OCI-LY3 (cell line): ENCODE measurements around the gene CNTLN.

Experiments
- H2AFZ ChIP-seq: fragments of 200-600, 300-600 bp; shearing (Covaris generic); 2 replicates; pipeline ENCODE4 v1.6.0; 2014; ENCODE audit warnings: antibody characterized with exemption, low read depth, low read length
- H3K27ac ChIP-seq: fragments of 200-600, 300-600 bp; sonication (generic); 2 replicates; pipeline ENCODE4 v1.5.1; 2014; ENCODE audit warnings: mild to moderate bottlenecking, low read length, moderate library complexity, mixed read lengths
- H3K27me3 ChIP-seq: fragments of 200-600, 300-600 bp; sonication (generic); 2 replicates; pipeline ENCODE4 v1.6.1; 2014; ENCODE audit warnings: low read depth, low read length, mixed read lengths
- H3K36me3 ChIP-seq: fragments of 200-600, 300-600 bp; sonication (generic); replicated peaks from 2 replicates; pipeline ENCODE3; 2014; ENCODE audit warnings: low read depth, low read length, mixed read lengths
- H3K4me1 ChIP-seq: fragments of 300-600, 200-600 bp; sonication (generic); 2 replicates; pipeline ENCODE4 v1.6.1; 2014; ENCODE audit warnings: low read length, mixed read lengths
- H3K4me2 ChIP-seq: fragments of 200-600, 300-600 bp; sonication (generic); 2 replicates; pipeline ENCODE4 v1.6.1; 2014; ENCODE audit warnings: low read length, mixed read lengths
- H3K4me3 ChIP-seq: fragments of 300-600, 200-600 bp; sonication (generic); 2 replicates; pipeline ENCODE4 v1.5.1; 2014; ENCODE audit warnings: antibody characterized with exemption, mild to moderate bottlenecking, low read length, moderate library complexity
- H3K79me2 ChIP-seq: fragments of 300-600, 200-600 bp; shearing (Covaris generic); 2 replicates; pipeline ENCODE4 v1.6.1; 2014; ENCODE audit warnings: mild to moderate bottlenecking, low read length, mixed read lengths
- H3K9ac ChIP-seq: fragments of 300-600, 200-600 bp; shearing (Covaris generic); 2 replicates; pipeline ENCODE4 v1.6.0; 2014; ENCODE audit warnings: mild to moderate bottlenecking, low read length, moderate library complexity
- H3K9me3 ChIP-seq: fragments of 200-600, 300-600 bp; shearing (Covaris generic); 2 replicates; pipeline ENCODE4 v1.6.1; 2014; ENCODE audit warnings: low read length, mixed read lengths; ENCODE audit not compliant: insufficient read depth
- H4K20me1 ChIP-seq: fragments of 200-600, 300-600 bp; sonication (generic); 2 replicates; pipeline ENCODE4 v1.6.1; 2016; ENCODE audit warnings: low read length, mixed read lengths; ENCODE audit not compliant: insufficient read depth
- EZH2phosphoT487 ChIP-seq: fragments of 200-600 bp; shearing (Covaris generic); IDR thresholded peaks from 2 replicates; pipeline ENCODE4 v1.6.1; 2018; ENCODE audit warnings: antibody characterized with exemption, mixed run types, low read depth
- TF ChIP-seq, protein P1 (sequence below): fragments of 200-600, 300-600 bp; sonication (generic); IDR thresholded peaks from 2 replicates; pipeline ENCODE4 v1.5.1; 2014; ENCODE audit warnings: antibody characterized with exemption, low read length, low read depth

The CNTLN gene

DNA sequence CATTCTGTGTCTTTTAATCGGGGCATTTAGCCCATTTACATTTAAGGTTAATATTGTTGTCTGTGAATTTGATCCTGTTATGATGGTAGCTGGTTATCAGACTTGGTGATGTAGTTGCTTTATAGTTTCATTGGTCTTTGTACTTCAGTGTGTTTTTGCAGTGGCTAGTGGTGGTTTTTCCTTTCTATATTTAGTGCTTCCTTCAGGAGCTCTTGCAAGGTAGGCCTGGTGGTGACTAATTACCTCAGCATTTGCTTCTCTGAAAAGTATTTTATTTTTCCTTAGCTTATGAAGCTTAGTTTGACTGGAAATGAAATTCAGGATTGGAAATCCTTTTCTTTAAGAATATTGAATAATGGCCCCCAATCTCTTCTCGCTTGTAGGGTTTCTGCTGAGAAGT lies 156.9 kb downstream of the CNTLN start:
- H3K36me3 ChIP-seq, result no peaks in the 10 kb centered on the region
- no peak overlapping the region for H3K4me3 ChIP-seq
- no peak overlapping the region for H3K9ac ChIP-seq
- H3K27me3 ChIP-seq, result no peaks in the 10 kb centered on the region
- no peaks in the 10 kb centered on the region for H3K79me2 ChIP-seq
- H4K20me1 ChIP-seq, result no peaks in the 10 kb centered on the region
- H3K4me2 ChIP-seq, result no peak overlapping the region
- H2AFZ ChIP-seq, result no peak overlapping the region
- H3K4me1 ChIP-seq, result no peaks in the 10 kb centered on the region
- TF ChIP-seq, protein P1, sequence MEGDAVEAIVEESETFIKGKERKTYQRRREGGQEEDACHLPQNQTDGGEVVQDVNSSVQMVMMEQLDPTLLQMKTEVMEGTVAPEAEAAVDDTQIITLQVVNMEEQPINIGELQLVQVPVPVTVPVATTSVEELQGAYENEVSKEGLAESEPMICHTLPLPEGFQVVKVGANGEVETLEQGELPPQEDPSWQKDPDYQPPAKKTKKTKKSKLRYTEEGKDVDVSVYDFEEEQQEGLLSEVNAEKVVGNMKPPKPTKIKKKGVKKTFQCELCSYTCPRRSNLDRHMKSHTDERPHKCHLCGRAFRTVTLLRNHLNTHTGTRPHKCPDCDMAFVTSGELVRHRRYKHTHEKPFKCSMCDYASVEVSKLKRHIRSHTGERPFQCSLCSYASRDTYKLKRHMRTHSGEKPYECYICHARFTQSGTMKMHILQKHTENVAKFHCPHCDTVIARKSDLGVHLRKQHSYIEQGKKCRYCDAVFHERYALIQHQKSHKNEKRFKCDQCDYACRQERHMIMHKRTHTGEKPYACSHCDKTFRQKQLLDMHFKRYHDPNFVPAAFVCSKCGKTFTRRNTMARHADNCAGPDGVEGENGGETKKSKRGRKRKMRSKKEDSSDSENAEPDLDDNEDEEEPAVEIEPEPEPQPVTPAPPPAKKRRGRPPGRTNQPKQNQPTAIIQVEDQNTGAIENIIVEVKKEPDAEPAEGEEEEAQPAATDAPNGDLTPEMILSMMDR, result no peak
- TF ChIP-seq EZH2phosphoT487, result no peak
- H3K27ac ChIP-seq, result no peak overlapping the region
- H3K9me3 ChIP-seq, result no peaks in the 10 kb centered on the region

DNA sequence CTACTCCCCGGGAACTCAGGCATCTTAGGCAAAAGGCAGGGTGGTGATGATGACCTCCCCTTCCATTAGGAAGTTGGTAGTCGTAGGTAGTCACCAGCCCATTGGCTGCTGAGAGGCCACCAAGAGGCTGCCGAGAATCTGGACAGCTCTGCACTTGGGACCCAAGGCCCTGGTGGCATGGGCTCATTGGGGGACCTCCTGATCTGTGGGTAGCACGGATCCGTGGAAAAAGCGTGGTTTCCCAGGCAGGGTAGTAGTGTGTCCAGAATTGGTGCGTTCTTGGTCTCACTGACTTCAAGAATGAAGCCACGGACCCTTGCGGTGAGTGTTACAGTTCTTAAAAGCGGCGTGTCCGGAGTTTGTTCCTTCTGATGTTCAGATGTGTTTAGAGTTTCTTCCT lies 158.8 kb downstream of the CNTLN start:
- H4K20me1 ChIP-seq, result no peaks in the 10 kb centered on the region
- no peak overlapping the region for H2AFZ ChIP-seq
- no peak for TF ChIP-seq EZH2phosphoT487
- TF ChIP-seq, protein P1, result no peak
- no peaks in the 10 kb centered on the region for H3K79me2 ChIP-seq
- no peaks in the 10 kb centered on the region for H3K36me3 ChIP-seq
- no peak overlapping the region for H3K9ac ChIP-seq
- H3K27me3 ChIP-seq, result no peaks in the 10 kb centered on the region
- H3K4me3 ChIP-seq, result no peak overlapping the region
- no peak overlapping the region for H3K27ac ChIP-seq
- H3K9me3 ChIP-seq, result no peaks in the 10 kb centered on the region
- no peaks in the 10 kb centered on the region for H3K4me1 ChIP-seq
- no peak overlapping the region for H3K4me2 ChIP-seq

DNA sequence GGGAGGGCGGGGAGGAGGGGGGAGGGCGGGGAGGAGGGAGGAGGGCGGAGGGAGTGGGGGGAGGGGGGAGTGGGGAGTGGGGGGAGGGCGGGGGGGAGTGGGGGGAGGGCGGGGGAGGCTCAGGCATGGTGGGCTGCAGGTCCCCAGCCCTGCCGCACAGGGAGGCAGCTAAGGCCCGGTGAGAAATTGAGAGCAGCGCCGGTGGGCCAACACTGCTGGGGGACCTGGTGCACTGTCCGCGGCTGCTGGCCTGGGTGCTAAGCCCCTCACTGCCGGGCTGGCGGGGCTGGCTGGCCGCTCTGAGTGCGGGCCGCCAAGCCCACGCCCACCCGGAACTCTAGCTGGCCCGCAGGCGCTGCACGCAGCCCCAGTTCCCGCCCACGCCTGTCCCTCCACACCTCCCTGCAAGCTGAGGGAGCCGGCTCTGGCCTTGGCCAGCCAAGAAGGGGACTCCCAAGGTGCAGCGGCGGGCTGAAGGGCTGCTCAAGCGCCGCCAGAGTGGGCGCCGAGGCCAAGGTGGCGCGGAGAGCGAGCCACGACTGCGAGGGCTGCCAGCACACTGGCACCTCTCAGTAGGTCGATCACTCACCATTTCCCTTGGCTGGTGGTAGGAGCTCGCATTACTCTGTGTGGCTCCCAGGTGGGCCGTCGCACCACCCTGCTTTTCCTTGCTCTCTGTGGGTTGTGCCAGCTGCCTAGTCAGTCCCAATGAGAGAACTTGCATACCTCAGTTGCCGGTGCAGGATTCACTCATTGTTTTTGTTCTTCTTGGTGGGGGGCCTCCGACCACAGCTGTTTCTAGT lies 160.2 kb downstream of the CNTLN start:
- Histone ChIP-seq H3K4me1 (no peaks in the 10 kb centered on the region), H2AFZ (no peak overlapping the region), H3K36me3 (no peaks in the 10 kb centered on the region), H3K4me3 (no peak overlapping the region), H3K4me2 (no peak overlapping the region), H3K9ac (no peak overlapping the region), H3K9me3 (no peaks in the 10 kb centered on the region), H3K27ac (no peak overlapping the region), H4K20me1 (no peaks in the 10 kb centered on the region), H3K79me2 (no peaks in the 10 kb centered on the region), H3K27me3 (no peaks in the 10 kb centered on the region)
- TF ChIP-seq EZH2phosphoT487, result no peak
- TF ChIP-seq, protein P1, result no peak

DNA sequence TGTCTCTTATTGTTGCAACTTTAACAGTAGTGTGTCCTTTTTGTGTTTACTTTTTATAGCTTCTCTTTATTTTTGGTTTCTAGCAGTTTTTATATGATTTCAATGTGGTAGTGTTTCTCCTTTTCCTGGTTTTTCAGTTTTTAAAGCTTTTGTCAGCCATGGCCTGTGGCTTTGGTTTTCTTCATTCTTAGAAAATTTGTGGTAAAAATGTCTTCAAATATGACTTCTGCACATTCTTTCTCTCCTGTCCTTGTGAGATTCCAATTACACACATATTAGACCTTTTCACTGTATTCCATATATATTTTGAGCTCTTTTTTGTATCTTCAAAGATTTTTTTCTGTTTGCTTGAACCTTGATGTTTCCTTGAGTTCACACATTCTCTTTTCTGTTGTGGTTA lies 180.5 kb downstream of the CNTLN start:
- H3K27me3 ChIP-seq, result no peaks in the 10 kb centered on the region
- H3K4me3 ChIP-seq, result no peak overlapping the region
- TF ChIP-seq, protein P1, result no peak
- TF ChIP-seq EZH2phosphoT487, result no peak

More for the DNA sequence above, 180.5 kb downstream of the CNTLN start:
- H3K9ac ChIP-seq, result no peak overlapping the region
- no peak overlapping the region for H3K4me2 ChIP-seq
- H3K4me1 ChIP-seq, result no peaks in the 10 kb centered on the region
- no peaks in the 10 kb centered on the region for H3K36me3 ChIP-seq
- H3K79me2 ChIP-seq, result no peaks in the 10 kb centered on the region
- no peaks in the 10 kb centered on the region for H4K20me1 ChIP-seq
- no peak overlapping the region for H2AFZ ChIP-seq
- H3K9me3 ChIP-seq, result no peaks in the 10 kb centered on the region
- H3K27ac ChIP-seq, result no peak overlapping the region
